ENCODE data around the gene NOTCH1. TPM values are rescaled to one million over a fixed set of nuclear protein-coding genes. Genes with fewer than 3 reads are reported as not detected.

NOTCH1 gene
- total RNA-seq, 6 experiments from 2014 or later, result 12.1 to 17.1 (median 14.7) TPM

- no peak overlapping the region for H3K4me3 Mint-ChIP-seq
- H3K27me3 Mint-ChIP-seq (ENCODE audit: insufficient read depth), result peaks cover 3% of the 10 kb centered on the region; the same call in 1 of the 2 replicates
- no peak for DNase-seq
- H3K27ac Mint-ChIP-seq, result no peak overlapping the region
- no peak for TF ChIP-seq CTCF (IDR thresholded peaks at IDR 0.05)
- H3K36me3 Mint-ChIP-seq (ENCODE audit: low read depth), result peaks cover 21% of the 10 kb centered on the region; the same call in 1 of the 2 replicates
- H3K4me1 Mint-ChIP-seq (ENCODE audit: low read depth), result no peaks in the 10 kb centered on the region
- H3K9me3 Mint-ChIP-seq, result no peaks in the 10 kb centered on the region
Observed at GRCh38 chr9:136457326-136457725, 88.5 kb downstream of the NOTCH1 start.

- H3K4me1 Mint-ChIP-seq (ENCODE audit: low read depth), result no peaks in the 10 kb centered on the region
- H3K9me3 Mint-ChIP-seq, result no peaks in the 10 kb centered on the region
- H3K27ac Mint-ChIP-seq, result no peak overlapping the region
- no peak overlapping the region for H3K4me3 Mint-ChIP-seq
- H3K27me3 Mint-ChIP-seq (ENCODE audit: insufficient read depth), result peaks cover 3% of the 10 kb centered on the region; the same call in 1 of the 2 replicates
- TF ChIP-seq CTCF (IDR thresholded peaks at IDR 0.05), result no peak
- DNase-seq, result no peak
- peaks cover 18% of the 10 kb centered on the region; the same call in 1 of the 2 replicates for H3K36me3 Mint-ChIP-seq (ENCODE audit: low read depth)
Observed at GRCh38 chr9:136456258-136456657, 89.6 kb downstream of the NOTCH1 start.

DNA sequence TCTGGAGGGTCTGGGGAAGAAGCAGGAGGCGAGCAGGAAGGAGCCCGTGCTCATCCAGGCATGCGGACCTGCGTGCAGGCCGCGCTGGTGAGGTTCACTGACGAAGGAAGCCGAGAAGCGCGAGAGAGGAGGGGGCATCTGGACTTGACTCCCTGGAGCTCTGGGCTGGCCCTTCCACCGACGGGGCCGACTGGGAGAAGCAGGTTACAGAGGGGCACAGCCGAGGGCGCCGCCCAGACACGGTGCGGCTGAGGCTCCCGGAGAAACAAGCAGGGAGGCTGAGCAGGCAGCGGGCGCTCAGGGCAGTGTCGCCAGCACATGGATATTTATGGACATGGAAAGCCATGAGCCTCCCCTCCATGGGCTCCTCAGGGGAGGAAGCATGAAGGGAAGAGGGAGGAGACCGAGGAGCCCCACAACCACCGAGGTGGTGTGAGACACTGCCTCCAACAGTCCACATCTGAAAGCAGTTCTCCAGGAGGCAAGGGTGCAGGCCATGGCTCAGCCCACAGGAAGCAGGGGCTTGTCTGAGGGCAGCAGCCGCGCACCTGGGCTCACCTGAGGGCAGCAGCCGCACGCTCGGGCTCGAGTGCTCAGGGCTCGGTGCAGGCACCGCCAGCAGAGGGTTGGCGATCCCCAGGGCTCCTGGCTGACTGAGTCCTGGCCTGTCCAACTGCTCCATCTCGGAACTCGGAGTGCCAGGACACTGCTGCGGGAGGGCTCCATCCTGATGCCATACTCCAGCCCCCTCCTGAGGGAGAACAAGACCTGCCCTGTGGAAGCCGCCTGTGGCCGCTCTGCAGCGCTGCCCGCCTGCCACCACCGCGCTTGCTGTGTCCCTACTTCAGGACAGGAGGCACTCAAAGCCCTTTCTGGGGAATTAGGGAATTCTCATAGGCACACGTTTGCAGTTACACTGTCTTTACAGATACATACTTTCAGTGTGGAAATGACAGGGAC, 90.5 kb downstream of the NOTCH1 start:
- H3K36me3 Mint-ChIP-seq (ENCODE audit: low read depth), result peaks cover 22% of the 10 kb centered on the region
- H3K4me3 Mint-ChIP-seq, result no peak overlapping the region
- no peak for DNase-seq
- no peaks in the 10 kb centered on the region for H3K9me3 Mint-ChIP-seq
- TF ChIP-seq CTCF (IDR thresholded peaks at IDR 0.05), result no peak
- peaks cover 3% of the 10 kb centered on the region; the same call in 1 of the 2 replicates for H3K27me3 Mint-ChIP-seq (ENCODE audit: insufficient read depth)
- H3K27ac Mint-ChIP-seq, result peak overlapping the region; percentile 24; the same call in 1 of the 2 replicates
- H3K4me1 Mint-ChIP-seq (ENCODE audit: low read depth), result no peaks in the 10 kb centered on the region

GRCh38 chr9:136454026-136454796, 91.6 kb downstream of the NOTCH1 start:
- no peaks in the 10 kb centered on the region for H3K4me1 Mint-ChIP-seq (ENCODE audit: low read depth)
- no peak overlapping the region; the same call in 1 of the 2 replicates for H3K27ac Mint-ChIP-seq
- DNase-seq, result no peak
- peaks cover 25% of the 10 kb centered on the region for H3K36me3 Mint-ChIP-seq (ENCODE audit: low read depth)
- no peaks in the 10 kb centered on the region for H3K9me3 Mint-ChIP-seq
- no peak overlapping the region for H3K4me3 Mint-ChIP-seq
- peaks cover 3% of the 10 kb centered on the region for H3K27me3 Mint-ChIP-seq (ENCODE audit: insufficient read depth)
- TF ChIP-seq CTCF (IDR thresholded peaks at IDR 0.05), result no peak

GRCh38 chr9:136453326-136453725, 92.5 kb downstream of the NOTCH1 start:
- Mint-ChIP-seq H3K27me3 (ENCODE audit: insufficient read depth) (no peaks in the 10 kb centered on the region; the same call in none of the 2 replicates), H3K36me3 (ENCODE audit: low read depth) (peaks cover 23% of the 10 kb centered on the region), H3K9me3 (no peaks in the 10 kb centered on the region), H3K4me1 (ENCODE audit: low read depth) (no peaks in the 10 kb centered on the region), H3K4me3 (no peak overlapping the region), H3K27ac (no peak overlapping the region)
- no peak for DNase-seq
- no peak for TF ChIP-seq CTCF (IDR thresholded peaks at IDR 0.05)

Data from HFFc6 (cell line).